Muscle layer of duodenum (tissue), 2 donors: Measurements from ENCODE around the gene C19orf81.
"Not testable (repeated sequence)": the region's sequence is repeated elsewhere in the genome, so short reads cannot be mapped to it uniquely, and the experiment has no call there.

Experiments used
- H3K27ac ChIP-seq: one replicate; pipeline ENCODE4 v1.7.0; 2013; ENCODE audit warnings: mild to moderate bottlenecking, low read length
- H3K27me3 ChIP-seq: one replicate; pipeline ENCODE4 v1.7.0; 2013; ENCODE audit warnings: low read depth, mild to moderate bottlenecking, control low read depth, low read length
- H3K36me3 ChIP-seq, 2 donors: one replicate each; pipeline ENCODE4 v1.7.0; 2013; ENCODE audit warnings: low read length in 2 of 2, control low read depth in 1 of 2, mild to moderate bottlenecking in 1 of 2; ENCODE audit not compliant: insufficient read depth in 2 of 2, control insufficient read depth in 1 of 2
- H3K4me1 ChIP-seq, 2 donors: one replicate each; pipeline ENCODE4 v1.7.0; 2013; ENCODE audit warnings: low read length in 2 of 2, mild to moderate bottlenecking in 2 of 2, control low read depth in 1 of 2, moderate library complexity in 1 of 2; ENCODE audit not compliant: insufficient read depth in 2 of 2, control insufficient read depth in 1 of 2
- H3K4me3 ChIP-seq, 2 donors: one replicate each; pipeline ENCODE4 v1.7.0; 2013; ENCODE audit warnings: low read length in 2 of 2, low read depth in 1 of 2, mild to moderate bottlenecking in 1 of 2
- H3K9me3 ChIP-seq, 2 donors: one replicate each; pipeline ENCODE4 v1.7.0; 2013; ENCODE audit warnings: low read length in 2 of 2, control low read depth in 1 of 2, mild to moderate bottlenecking in 1 of 2; ENCODE audit not compliant: control insufficient read depth in 1 of 2
- donor health status: healthy.

Gene C19orf81

GRCh38 chr19:50649433-50650391 is at the start of gene C19orf81:
C19orf81 (plus strand) TSS chr19:50649445; CDS start chr19:50649445, 0 bp downstream.
- H3K27me3 ChIP-seq, result peaks cover 3% of the 10 kb centered on the region

DNA sequence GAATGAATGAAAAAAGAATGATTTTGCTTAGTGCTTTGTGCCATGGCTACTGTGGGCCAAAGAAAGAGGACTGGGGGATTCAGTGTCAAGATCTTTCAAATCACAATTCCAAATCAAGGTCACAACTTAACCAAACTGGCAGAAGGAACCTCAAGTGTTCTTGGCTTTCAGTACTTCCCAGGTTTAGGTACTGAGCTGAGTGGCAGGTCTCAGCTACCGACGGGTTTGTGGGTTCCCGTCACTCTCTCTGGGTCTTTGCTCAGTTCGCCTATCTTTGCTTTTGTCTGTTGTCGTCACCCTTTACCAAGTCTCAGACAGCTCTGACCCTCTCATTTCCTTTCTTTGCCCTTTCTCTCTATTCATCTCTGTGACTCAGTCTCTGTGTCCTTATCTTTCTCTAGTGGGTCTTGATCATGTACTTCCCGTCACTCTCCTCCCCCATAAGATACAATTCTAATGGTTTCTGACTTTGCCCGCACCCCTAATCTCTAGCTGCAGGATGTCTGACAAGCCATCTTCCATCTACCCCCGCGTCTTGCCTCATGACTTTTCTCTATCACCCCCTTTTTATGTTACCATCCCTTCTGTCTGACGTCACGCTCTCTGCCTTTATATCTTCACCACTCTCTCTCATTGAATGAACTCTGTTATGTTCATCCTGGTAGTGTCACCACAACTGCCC is 47.7 kb upstream of the C19orf81 start:
- H3K4me3 ChIP-seq, result no peak overlapping the region
- H3K27me3 ChIP-seq, result no peaks in the 10 kb centered on the region
- H3K36me3 ChIP-seq, result no peaks in the 10 kb centered on the region
- no peak overlapping the region for H3K27ac ChIP-seq
- peaks cover 0 to 2% of the 10 kb centered on the region in 2 donors for H3K9me3 ChIP-seq
- no peaks in the 10 kb centered on the region for H3K4me1 ChIP-seq

More at GRCh38 chr19:50649433-50650391, at the start of gene C19orf81:
- Histone ChIP-seq H3K36me3 (no peaks in the 10 kb centered on the region), H3K9me3 (no peaks in the 10 kb centered on the region), H3K27ac (no peak within 1 kb of the TSS), H3K4me1 (no peaks in the 10 kb centered on the region), H3K4me3 (no peak within 1 kb of the TSS)

DNA sequence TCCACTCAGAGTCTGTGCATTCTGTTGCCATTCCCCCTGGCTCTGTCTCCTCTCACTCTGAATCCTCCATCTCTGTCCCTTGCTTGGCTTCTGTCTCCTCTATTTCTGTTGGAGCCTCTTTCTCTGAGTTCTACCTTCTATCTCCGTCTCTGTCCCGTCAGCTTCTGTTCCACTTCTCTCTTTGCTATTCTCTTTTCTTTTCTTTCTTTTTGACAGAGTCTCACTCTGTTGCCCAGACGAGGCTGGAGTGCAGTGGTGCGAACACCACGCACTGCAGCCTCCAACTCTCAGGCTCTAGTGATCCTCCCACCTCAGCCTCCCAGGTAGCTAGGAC is 47.2 kb upstream of the C19orf81 start:
- Histone ChIP-seq H3K27me3 (no peaks in the 10 kb centered on the region), H3K4me1 (no peaks in the 10 kb centered on the region), H3K9me3 (peaks cover 0 to 2% of the 10 kb centered on the region in 2 donors), H3K4me3 (no peak overlapping the region), H3K27ac (no peak overlapping the region), H3K36me3 (no peaks in the 10 kb centered on the region)

GRCh38 chr19:50602496-50602895 is 46.7 kb upstream of the C19orf81 start:
- H3K27me3 ChIP-seq, result no peaks in the 10 kb centered on the region
- H3K4me3 ChIP-seq, result no peak overlapping the region

DNA sequence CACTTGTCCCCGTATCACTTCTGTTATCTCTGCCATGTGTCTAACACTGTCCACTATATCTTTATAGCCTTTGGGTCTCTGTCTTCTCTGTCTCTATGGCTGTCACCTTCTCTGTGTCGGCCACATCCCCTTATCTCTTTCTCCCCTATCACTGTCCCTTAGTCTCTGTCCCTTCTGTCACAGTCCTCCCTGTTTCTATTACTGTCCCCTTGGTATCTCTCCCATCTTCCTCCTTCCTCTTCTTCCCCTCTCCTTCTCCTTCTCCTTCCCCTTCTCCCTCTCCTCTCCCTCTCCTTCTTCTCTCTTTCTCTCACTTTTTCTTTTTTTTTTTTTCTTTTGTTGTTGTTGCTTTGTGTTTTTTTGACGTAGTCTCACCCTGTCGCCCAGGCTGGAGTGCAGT is 46.3 kb upstream of the C19orf81 start:
- Histone ChIP-seq H3K27ac (no peak overlapping the region), H3K4me3 (no peak overlapping the region), H3K27me3 (no peaks in the 10 kb centered on the region), H3K4me1 (no peaks in the 10 kb centered on the region), H3K36me3 (no peaks in the 10 kb centered on the region), H3K9me3 (peaks cover 0 to 2% of the 10 kb centered on the region in 2 donors)

More at GRCh38 chr19:50602496-50602895, 46.7 kb upstream of the C19orf81 start:
- Histone ChIP-seq H3K4me1 (no peaks in the 10 kb centered on the region), H3K9me3 (peaks cover 0 to 2% of the 10 kb centered on the region in 2 donors), H3K27ac (no peak overlapping the region), H3K36me3 (no peaks in the 10 kb centered on the region)

DNA sequence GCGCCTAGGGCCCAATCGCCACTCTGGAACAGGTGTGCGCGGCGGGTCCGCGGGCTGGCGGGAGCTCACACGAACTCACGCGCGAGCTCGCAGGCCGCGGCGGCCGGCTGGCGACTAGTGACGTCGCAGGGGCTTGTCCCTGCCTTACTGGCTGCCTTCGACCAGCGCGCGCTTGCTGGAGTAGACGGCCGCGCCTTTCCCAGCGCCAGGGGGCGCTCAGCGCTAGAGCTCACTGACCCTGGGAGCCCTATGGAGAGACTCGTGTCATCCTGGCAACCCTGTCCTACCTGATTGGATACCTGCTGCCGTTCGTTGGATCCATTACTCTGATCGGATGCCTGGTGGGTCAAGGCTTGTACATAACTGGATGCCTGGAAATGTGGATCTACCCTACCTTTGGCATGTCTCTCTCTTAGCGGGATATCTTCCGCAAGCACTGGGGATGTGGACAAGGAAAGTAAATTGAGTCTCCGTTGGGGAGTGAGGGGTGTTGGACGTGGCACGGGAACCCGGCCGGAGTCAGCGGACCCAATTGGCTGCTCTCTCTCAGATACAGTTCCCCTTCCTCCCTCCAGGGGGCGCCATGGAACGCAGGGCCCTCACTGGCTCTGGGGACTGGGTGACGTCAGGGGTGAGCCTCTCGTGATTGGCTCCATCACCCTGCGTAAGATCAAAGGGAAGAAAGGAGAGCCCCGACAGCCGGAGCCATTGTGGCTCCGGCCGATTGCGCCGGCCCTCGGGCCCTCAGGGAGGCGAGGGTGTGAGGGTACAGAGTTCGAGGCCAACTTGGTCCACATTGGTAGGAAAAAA is 44.8 kb upstream of the C19orf81 start:
- H3K36me3 ChIP-seq, H3K4me1 ChIP-seq, H3K9me3 ChIP-seq, H3K27ac ChIP-seq, H3K27me3 ChIP-seq, H3K4me3 ChIP-seq: not testable (repeated sequence)

- H3K4me3 ChIP-seq, H3K27ac ChIP-seq, H3K9me3 ChIP-seq, H3K4me1 ChIP-seq, H3K27me3 ChIP-seq, H3K36me3 ChIP-seq: not testable (repeated sequence)
These were observed 43.0 kb upstream of the C19orf81 start for GRCh38 chr19:50606059-50606836.

DNA sequence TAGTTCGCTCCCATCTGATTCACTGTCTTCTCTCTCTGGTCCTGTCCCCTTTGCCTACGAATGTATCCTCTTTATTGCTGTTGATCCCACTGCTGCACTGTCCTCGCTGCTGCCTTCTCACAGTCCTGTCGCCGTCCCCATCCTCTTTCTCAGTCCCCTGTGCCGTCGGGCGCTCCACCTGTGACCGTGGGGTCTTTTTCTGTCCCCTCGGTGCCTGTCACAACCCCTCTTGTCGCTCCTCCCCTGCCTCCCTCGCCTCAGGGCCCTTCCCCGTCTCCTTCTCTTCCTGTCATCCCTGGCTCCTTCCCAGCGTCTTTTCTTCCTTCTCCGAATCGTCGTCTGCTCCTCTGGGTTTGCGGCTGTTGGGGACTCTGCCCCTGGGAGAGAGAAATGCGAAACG is 41.9 kb upstream of the C19orf81 start:
- no peak overlapping the region for H3K27ac ChIP-seq
- H3K4me3 ChIP-seq, result peak overlapping the region in 1 of 2 donors; percentile 7
- no peaks in the 10 kb centered on the region for H3K27me3 ChIP-seq
- H3K36me3 ChIP-seq, result no peaks in the 10 kb centered on the region
- H3K9me3 ChIP-seq, result peaks cover 0 to 2% of the 10 kb centered on the region in 2 donors
- H3K4me1 ChIP-seq, result no peaks in the 10 kb centered on the region

GRCh38 chr19:50607874-50608785 is 41.1 kb upstream of the C19orf81 start:
- no peaks in the 10 kb centered on the region for H3K27me3 ChIP-seq
- H3K27ac ChIP-seq, result no peak overlapping the region
- H3K4me3 ChIP-seq, result peak overlapping the region; percentile 7 to 10
- peaks cover 0 to 2% of the 10 kb centered on the region in 2 donors for H3K9me3 ChIP-seq
- H3K36me3 ChIP-seq, result no peaks in the 10 kb centered on the region
- no peaks in the 10 kb centered on the region for H3K4me1 ChIP-seq
